Central memory CD8-positive, alpha-beta T cell (primary cell): Measurements from ENCODE around the gene KRTDAP.
A peak's percentile ranks its signal among the peaks of the same experiment; 100 is the strongest.

Source experiments
- ATAC-seq: fragments of 150-1000 bp; cut with Tn5 transposase; replicated peaks from 2 replicates; pipeline ENCODE4 v1.10.0; 2022; ENCODE audit warnings: mild to moderate bottlenecking, moderate FRiP score, moderate number of reproducible peaks; ENCODE audit not compliant: poor library complexity, severe bottlenecking; ENCODE audit errors: extremely low read depth
- DNase-seq, 2 donors: peaks; one replicate each; pipeline ENCODE4 v3.0.0; 2021; ENCODE audit warnings: low spot score in 2 of 2
- H3K27ac Mint-ChIP-seq: one replicate; pipeline ENCODE4 v1.8.0; 2022; ENCODE audit warnings: low read depth, mild to moderate bottlenecking, moderate library complexity, mixed read lengths
- H3K27me3 Mint-ChIP-seq: one replicate; pipeline ENCODE4 v1.8.0; 2022; ENCODE audit warnings: mixed read lengths
- H3K36me3 Mint-ChIP-seq: one replicate; pipeline ENCODE4 v1.8.0; 2022; ENCODE audit warnings: mild to moderate bottlenecking, moderate library complexity, mixed read lengths; ENCODE audit not compliant: insufficient read depth
- H3K4me1 Mint-ChIP-seq: one replicate; pipeline ENCODE4 v1.8.0; 2022; ENCODE audit warnings: mixed read lengths
- H3K4me3 Mint-ChIP-seq: one replicate; pipeline ENCODE4 v1.8.0; 2022; ENCODE audit warnings: mild to moderate bottlenecking, moderate library complexity, mixed read lengths
- H3K9me3 Mint-ChIP-seq: one replicate; pipeline ENCODE4 v1.8.0; 2022; ENCODE audit warnings: mixed read lengths

KRTDAP gene

GRCh38 chr19:35454663-35455062 is 35.6 kb downstream of the KRTDAP start:
- no peaks in the 10 kb centered on the region for H3K9me3 Mint-ChIP-seq
- DNase-seq (no peak), ATAC-seq (no peak)
- H3K4me1 Mint-ChIP-seq, result peaks cover 36% of the 10 kb centered on the region
- H3K27me3 Mint-ChIP-seq, result no peaks in the 10 kb centered on the region
- no peak overlapping the region for H3K4me3 Mint-ChIP-seq
- H3K36me3 Mint-ChIP-seq, result no peaks in the 10 kb centered on the region
- H3K27ac Mint-ChIP-seq, result no peak overlapping the region

DNA sequence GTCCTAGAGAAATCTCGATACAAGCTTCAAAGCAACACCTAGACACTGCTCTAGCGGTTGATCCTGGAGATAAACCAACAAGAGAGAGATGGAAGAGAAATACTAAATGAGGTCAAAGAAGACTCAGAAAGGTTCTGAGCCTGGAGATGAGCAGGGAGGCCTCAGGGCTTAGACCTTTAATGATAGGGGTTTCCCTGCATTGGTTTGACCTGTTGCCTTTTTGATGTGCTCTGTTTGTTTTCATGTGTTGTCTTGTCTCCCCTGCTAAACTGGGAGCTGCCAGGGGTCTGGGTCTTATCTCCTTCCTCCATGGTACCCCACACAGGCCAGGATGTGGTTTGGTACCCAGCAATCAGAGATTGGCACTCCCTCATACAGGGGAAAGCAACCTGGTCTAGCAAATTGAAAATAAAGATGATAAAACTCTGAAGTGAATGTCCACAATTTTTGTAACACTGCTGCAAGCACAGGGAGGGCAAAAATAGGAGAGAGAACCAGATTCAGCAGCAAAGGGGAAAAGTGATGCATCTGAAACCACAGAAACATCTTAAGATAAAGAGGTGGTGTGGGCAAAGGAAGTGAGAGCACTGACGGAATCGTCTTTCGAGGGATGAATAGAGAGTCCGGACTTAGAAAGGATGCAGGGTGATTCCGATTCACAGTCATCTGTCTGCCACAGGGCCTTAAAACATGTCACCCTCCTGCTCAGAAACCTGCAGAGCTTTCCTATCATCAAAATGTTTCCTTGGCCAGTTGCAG is 38.7 kb downstream of the KRTDAP start:
- H3K27ac Mint-ChIP-seq, result peak overlapping the region; percentile 71
- H3K9me3 Mint-ChIP-seq, result no peaks in the 10 kb centered on the region
- no peaks in the 10 kb centered on the region for H3K27me3 Mint-ChIP-seq
- DNase-seq (peak in 1 of 2 donors; percentile 18), ATAC-seq (peak; percentile 68)
- H3K36me3 Mint-ChIP-seq, result peaks cover 4% of the 10 kb centered on the region
- peak overlapping the region; percentile 16 for H3K4me3 Mint-ChIP-seq
- peaks cover 52% of the 10 kb centered on the region for H3K4me1 Mint-ChIP-seq

DNA sequence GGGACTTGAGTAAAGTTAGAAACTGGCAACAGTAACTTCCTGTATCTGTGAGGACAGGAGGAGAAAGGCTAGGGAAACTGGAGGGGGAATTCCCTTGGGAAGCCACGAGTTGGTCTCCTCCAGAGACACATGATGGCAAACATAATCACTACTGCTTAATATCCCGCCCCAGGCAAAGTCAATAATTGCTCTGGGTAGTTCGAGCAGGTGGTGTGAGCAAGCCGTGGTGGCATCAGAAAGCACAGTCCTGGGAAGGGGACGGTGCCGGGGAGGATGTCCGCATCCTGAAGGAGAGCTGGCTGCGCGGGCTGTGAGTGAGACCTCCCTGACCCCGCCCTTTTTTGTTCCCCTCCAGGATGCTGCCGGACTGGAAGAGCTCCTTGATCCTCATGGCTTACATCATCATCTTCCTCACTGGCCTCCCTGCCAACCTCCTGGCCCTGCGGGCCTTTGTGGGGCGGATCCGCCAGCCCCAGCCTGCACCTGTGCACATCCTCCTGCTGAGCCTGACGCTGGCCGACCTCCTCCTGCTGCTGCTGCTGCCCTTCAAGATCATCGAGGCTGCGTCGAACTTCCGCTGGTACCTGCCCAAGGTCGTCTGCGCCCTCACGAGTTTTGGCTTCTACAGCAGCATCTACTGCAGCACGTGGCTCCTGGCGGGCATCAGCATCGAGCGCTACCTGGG is 40.8 kb downstream of the KRTDAP start:
- Mint-ChIP-seq H3K36me3 (peaks cover 6% of the 10 kb centered on the region), H3K4me1 (peaks cover 57% of the 10 kb centered on the region), H3K27me3 (no peaks in the 10 kb centered on the region), H3K4me3 (no peak overlapping the region), H3K27ac (no peak overlapping the region), H3K9me3 (no peaks in the 10 kb centered on the region)
- DNase-seq, result no peak
- no peak for ATAC-seq

- H3K4me3 Mint-ChIP-seq, result no peak within 1 kb of the TSS
- no peaks in the 10 kb centered on the region for H3K9me3 Mint-ChIP-seq
- peaks cover 6% of the 10 kb centered on the region for H3K36me3 Mint-ChIP-seq
- DNase-seq, result no peak
- ATAC-seq, result no peak
- H3K4me1 Mint-ChIP-seq, result peaks cover 52% of the 10 kb centered on the region
- no peaks in the 10 kb centered on the region for H3K27me3 Mint-ChIP-seq
- peak within 1 kb of the TSS; percentile 77 for H3K27ac Mint-ChIP-seq
Measured at GRCh38 chr19:35447606-35448469, 42.4 kb downstream of the KRTDAP start, which contains the start of gene FFAR2. Gene FFAR2 (plus strand): TSS chr19:35448257. CDS start chr19:35449715, 1,458 bp downstream.

- Mint-ChIP-seq H3K4me1 (peaks cover 34% of the 10 kb centered on the region), H3K27ac (peak overlapping the region; percentile 93), H3K27me3 (no peaks in the 10 kb centered on the region), H3K9me3 (no peaks in the 10 kb centered on the region), H3K4me3 (no peak overlapping the region), H3K36me3 (peaks cover 6% of the 10 kb centered on the region)
- DNase-seq, result peak in 1 of 2 donors; percentile 63
- ATAC-seq, result peak; percentile 97
Measured at GRCh38 chr19:35445826-35446593, 44.3 kb downstream of the KRTDAP start.

DNA sequence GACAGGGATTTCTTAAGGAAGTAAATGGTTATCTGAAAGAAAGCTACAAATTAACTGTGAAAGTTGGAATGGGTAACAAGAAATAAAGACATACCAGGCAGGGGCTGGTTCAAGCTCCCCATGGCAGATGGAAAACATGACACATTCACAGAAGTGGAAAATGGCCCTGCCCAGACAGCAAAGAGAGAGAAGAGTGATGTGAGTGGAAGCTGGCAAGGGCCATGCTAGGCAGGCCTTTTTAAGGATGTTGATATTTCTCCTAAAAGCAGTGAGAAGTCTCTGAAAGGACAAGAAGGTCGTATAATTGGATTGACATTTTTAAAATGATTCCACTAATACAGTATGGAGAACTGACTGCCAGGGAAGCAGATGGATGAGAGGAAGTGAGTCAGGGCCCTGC is 45.5 kb downstream of the KRTDAP start:
- DNase-seq (no peak), ATAC-seq (no peak)
- Mint-ChIP-seq H3K27me3 (no peaks in the 10 kb centered on the region), H3K4me3 (no peak overlapping the region), H3K9me3 (no peaks in the 10 kb centered on the region), H3K36me3 (peaks cover 6% of the 10 kb centered on the region), H3K27ac (peak overlapping the region; percentile 93), H3K4me1 (peaks cover 26% of the 10 kb centered on the region)

GRCh38 chr19:35442091-35442490 is 48.2 kb downstream of the KRTDAP start:
- H3K36me3 Mint-ChIP-seq, result peaks cover 4% of the 10 kb centered on the region

DNA sequence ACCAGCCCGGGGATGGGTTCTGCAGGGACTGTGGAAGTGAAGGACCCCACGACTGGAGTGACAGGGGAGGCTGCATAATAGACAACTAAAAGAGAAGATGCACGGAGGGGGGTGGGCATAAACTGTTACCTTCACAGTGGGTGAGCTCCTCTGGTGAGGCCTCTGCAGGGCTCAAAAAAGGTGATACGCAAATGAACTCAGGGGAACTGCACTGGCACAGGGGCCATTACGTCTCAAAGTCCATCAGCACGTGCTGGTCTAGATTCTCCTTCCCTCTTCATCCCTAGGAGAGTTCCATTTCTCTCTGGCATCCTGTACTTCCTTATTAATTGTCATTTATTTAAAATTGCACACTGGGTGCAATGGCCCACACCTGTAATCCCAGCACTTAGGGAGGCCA is 50.3 kb downstream of the KRTDAP start:
- Mint-ChIP-seq H3K36me3 (no peaks in the 10 kb centered on the region), H3K27me3 (no peaks in the 10 kb centered on the region), H3K4me3 (no peak overlapping the region), H3K4me1 (peaks cover 18% of the 10 kb centered on the region), H3K9me3 (no peaks in the 10 kb centered on the region), H3K27ac (no peak overlapping the region)
- no peak for ATAC-seq
- DNase-seq, result no peak

More at GRCh38 chr19:35442091-35442490, 48.2 kb downstream of the KRTDAP start:
- DNase-seq (no peak), ATAC-seq (no peak)
- Mint-ChIP-seq H3K4me1 (peaks cover 18% of the 10 kb centered on the region), H3K27me3 (no peaks in the 10 kb centered on the region), H3K27ac (no peak overlapping the region), H3K9me3 (no peaks in the 10 kb centered on the region), H3K4me3 (no peak overlapping the region)

- Mint-ChIP-seq H3K4me3 (no peak overlapping the region), H3K27me3 (peaks cover 2% of the 10 kb centered on the region), H3K9me3 (no peaks in the 10 kb centered on the region), H3K27ac (no peak overlapping the region), H3K4me1 (peaks cover 18% of the 10 kb centered on the region), H3K36me3 (no peaks in the 10 kb centered on the region)
- DNase-seq, result no peak
- ATAC-seq, result no peak
Measured at GRCh38 chr19:35438527-35438926, 51.7 kb downstream of the KRTDAP start.

DNA sequence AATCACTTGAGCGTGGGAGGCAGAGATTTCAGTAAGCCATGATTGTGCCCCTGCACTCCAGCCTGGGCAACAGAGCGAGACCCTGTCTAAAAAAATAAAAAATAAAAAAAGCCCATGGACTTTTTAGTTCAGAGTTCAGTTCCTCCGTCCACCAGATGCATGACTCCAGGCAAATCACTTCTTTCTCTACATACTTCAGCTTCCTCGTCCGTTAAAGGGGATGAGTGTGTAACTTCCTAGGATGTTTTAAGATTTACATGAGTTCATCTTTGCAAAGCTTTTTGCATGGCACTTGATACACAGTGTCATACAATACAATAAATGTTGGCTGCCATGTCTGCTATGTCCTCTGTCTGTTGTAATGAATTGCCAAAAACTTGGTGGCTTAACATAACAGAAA is 52.2 kb downstream of the KRTDAP start:
- H3K9me3 Mint-ChIP-seq, result no peaks in the 10 kb centered on the region
- ATAC-seq (no peak), DNase-seq (no peak)
- no peak overlapping the region for H3K4me3 Mint-ChIP-seq
- H3K27me3 Mint-ChIP-seq, result peaks cover 6% of the 10 kb centered on the region
- H3K27ac Mint-ChIP-seq, result no peak overlapping the region
- no peaks in the 10 kb centered on the region for H3K36me3 Mint-ChIP-seq
- H3K4me1 Mint-ChIP-seq, result peaks cover 18% of the 10 kb centered on the region

DNA sequence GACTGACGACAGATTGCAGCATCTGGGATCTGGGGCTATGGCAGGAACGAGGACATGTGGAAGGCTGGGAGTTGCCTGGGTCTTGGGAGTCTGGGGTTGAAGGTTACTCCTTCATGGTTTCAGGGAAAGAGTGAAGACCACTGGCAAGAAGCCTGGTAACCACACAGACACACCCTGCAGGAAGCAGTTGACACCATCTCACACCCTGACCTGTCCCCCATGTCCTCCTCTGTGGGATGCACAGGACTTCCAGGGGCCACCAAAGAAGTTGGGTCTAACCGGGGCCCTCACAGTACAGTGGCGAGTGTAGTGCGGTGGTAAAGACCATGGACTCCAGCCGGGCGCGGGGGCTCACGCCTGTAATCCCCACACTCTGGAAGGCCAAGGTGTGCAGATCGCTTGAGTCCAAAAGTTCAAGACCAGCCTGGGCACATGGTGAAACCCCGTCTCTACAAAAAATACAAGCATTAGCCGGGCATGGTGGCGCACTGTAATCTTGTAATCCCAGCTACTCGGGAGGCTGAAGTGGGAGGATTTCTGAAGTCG is 52.8 kb downstream of the KRTDAP start:
- ATAC-seq, result no peak
- no peaks in the 10 kb centered on the region for H3K9me3 Mint-ChIP-seq
- DNase-seq, result no peak
- H3K4me1 Mint-ChIP-seq, result peaks cover 18% of the 10 kb centered on the region
- H3K4me3 Mint-ChIP-seq, result no peak overlapping the region
- H3K36me3 Mint-ChIP-seq, result no peaks in the 10 kb centered on the region
- H3K27ac Mint-ChIP-seq, result no peak overlapping the region
- H3K27me3 Mint-ChIP-seq, result peaks cover 12% of the 10 kb centered on the region
